ENCODE measurements around the gene CHEK1.

The CHEK1 gene

DNA sequence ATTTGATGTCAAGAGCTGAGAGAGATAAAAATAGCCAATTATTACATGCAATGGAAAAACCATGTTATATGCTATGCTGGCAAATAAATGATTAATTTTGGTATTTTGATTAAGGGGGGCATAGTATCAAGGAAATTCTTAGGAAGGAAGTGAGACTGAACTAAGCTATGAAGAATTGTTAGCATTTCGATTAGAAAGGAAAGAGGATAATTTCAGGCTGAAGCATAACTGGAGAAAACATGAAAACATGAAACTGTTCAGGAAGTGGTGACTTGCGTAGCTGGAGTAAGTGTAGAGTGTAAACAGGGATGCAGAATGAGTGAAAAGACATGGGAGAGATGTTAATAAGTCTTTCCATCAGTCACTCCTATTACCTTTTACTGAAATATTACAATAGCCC, 49.2 kb downstream of the CHEK1 start:
- DNase-seq (ENCODE audit: low read depth), result no peak

DNA sequence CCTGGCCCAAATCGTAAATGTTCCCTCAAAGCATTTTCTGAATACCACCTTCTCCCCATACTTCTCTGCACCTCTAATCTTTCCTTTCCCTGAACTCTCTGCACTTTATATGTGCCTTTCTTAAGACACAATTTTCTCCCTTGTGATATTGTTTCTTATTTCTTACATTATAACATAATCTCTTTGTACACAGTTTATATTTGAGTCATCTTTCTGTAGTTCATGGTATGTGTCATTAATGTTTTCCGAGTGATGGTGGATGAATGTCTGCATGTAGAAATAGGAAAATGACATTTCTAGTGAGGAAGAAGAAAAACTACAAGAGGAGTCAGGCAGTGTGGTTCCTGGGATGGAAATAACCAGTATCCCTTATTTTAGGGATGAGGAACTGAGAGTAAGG, 50.2 kb downstream of the CHEK1 start:
- DNase-seq (ENCODE audit: low read depth), result no peak
- TF ChIP-seq, protein P1, sequence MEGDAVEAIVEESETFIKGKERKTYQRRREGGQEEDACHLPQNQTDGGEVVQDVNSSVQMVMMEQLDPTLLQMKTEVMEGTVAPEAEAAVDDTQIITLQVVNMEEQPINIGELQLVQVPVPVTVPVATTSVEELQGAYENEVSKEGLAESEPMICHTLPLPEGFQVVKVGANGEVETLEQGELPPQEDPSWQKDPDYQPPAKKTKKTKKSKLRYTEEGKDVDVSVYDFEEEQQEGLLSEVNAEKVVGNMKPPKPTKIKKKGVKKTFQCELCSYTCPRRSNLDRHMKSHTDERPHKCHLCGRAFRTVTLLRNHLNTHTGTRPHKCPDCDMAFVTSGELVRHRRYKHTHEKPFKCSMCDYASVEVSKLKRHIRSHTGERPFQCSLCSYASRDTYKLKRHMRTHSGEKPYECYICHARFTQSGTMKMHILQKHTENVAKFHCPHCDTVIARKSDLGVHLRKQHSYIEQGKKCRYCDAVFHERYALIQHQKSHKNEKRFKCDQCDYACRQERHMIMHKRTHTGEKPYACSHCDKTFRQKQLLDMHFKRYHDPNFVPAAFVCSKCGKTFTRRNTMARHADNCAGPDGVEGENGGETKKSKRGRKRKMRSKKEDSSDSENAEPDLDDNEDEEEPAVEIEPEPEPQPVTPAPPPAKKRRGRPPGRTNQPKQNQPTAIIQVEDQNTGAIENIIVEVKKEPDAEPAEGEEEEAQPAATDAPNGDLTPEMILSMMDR (IDR thresholded peaks at IDR 0.05; ENCODE audit: low read depth, low read length, missing control alignments), result no peak
- H3K4me3 ChIP-seq (ENCODE audit: low read depth, low read length), result no peak overlapping the region

More for the DNA sequence above, 49.2 kb downstream of the CHEK1 start:
- H3K4me3 ChIP-seq (ENCODE audit: low read depth, low read length), result no peak overlapping the region
- TF ChIP-seq, protein P1 (IDR thresholded peaks at IDR 0.05; ENCODE audit: low read depth, low read length, missing control alignments), result no peak

DNA sequence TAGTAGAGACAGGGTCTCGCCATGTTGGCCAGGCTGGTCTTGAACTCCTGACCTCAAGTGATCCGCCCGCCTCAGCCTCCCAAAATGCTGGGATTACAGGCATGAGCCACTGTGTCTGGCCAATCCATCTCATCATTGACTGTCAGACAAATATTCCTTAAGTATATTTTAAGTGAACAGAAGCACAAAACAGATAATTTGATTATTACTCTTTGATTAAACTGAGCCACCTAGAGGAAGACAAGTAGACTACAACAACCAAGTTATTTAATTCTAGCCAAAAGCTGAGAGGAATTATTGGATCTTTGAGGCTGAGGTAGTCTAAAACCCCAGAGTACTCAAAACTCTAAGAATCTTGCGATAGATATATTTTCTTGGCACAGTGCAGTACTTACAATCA, 54.4 kb downstream of the CHEK1 start:
- no peak for DNase-seq (ENCODE audit: low read depth)
- H3K4me3 ChIP-seq (ENCODE audit: low read depth, low read length), result no peak overlapping the region
- TF ChIP-seq, protein P1 (IDR thresholded peaks at IDR 0.05; ENCODE audit: low read depth, low read length, missing control alignments), result no peak

DNA sequence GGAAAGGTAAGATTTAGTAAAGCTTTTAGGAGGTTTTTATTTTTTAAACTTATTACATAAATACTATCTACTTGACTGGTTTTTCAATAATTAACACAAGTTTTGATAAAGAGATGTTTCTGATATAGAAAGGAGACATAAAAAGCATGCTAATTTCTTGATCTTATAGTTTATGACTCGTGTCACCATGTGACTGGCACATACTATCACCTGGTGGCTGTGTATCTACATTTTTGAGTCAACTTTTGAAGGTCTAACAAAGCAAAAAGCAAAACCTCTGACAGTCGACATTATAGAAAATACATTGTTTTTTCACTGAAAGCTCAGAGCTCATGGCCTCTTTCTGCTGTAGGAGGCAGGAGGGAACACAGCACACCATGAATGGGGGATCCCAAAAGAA, 54.9 kb downstream of the CHEK1 start:
- TF ChIP-seq, protein P1 (IDR thresholded peaks at IDR 0.05; ENCODE audit: low read depth, low read length, missing control alignments), result no peak
- no peak for DNase-seq (ENCODE audit: low read depth)
- H3K4me3 ChIP-seq (ENCODE audit: low read depth, low read length), result no peak overlapping the region

DNA sequence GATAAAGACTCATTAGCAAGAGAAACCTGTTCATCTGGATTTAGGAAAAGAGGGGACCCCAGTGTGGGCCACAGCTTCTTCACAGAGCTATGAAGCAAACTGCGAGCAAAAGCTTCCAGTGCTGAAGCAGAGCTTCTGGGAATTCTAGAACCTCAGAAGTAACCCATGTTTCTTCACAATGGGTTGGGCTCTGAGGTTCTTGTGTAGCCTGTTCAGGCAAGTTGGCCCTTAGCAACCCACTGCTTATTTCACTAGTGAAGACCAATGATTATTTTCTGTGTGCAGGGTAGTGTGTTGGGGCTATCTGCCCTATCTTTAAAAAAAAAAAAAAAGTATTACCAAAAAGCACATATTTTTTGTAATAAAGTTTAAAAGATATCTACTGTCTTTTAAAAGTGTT, 55.8 kb downstream of the CHEK1 start, which contains the start of gene ACRV1:
Gene ACRV1 (minus strand): TSS at position 101 of the 400 bp plus-strand sequence. CDS start 67 bp downstream, at position 34.
- TF ChIP-seq, protein P1 (IDR thresholded peaks at IDR 0.05; ENCODE audit: low read depth, low read length, missing control alignments), result no peak
- H3K4me3 ChIP-seq (ENCODE audit: low read depth, low read length), result no peak within 1 kb of the TSS

DNA sequence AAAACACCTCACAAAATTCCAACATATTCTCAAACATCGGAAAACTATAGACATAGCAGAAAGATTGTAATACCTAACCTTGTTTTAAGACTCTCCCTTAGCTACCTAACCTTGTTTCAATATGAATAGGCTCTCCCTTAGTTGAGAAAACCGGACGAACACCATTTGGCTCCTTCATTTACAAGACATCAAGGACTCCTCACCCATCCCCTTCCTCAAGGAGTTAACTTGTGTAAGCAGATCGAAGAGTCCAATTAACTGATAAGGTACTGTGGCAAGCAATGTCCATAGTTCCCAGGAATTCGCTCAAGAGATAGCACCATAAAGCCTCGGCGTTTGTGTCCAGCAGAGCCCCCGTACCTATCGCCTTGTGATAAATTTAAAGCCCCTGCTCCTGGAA, 60.3 kb downstream of the CHEK1 start:
- no peak overlapping the region for H3K4me3 ChIP-seq (ENCODE audit: low read depth, low read length)
- TF ChIP-seq, protein P1 (IDR thresholded peaks at IDR 0.05; ENCODE audit: low read depth, low read length, missing control alignments), result no peak
- DNase-seq (ENCODE audit: low read depth), result no peak

More for the DNA sequence above, 55.8 kb downstream of the CHEK1 start, which contains the start of gene ACRV1:
- no peak for DNase-seq (ENCODE audit: low read depth)

DNA sequence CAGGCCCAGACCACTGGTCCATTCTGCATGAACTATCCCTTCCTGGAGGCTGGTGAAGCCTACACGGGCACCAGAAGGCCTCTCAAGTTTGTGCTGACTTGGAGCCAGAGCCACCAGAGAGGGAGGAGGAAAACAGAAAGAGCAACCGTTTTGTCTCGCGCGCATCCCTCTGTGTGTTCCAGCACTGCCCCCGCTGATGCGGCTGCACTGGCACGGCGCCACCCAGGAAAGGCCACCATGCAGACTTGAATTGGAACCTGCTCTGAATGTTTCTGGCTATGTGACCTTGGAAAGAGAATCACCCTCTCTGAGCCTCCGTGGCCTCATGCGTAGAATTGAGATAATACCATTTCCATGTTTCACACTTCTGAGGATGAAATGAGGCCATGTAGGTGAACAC, 63.1 kb downstream of the CHEK1 start:
- DNase-seq (ENCODE audit: low read depth), result no peak
- H3K4me3 ChIP-seq (ENCODE audit: low read depth, low read length), result no peak overlapping the region
- TF ChIP-seq, protein P1 (IDR thresholded peaks at IDR 0.05; ENCODE audit: low read depth, low read length, missing control alignments), result no peak
